HepG2 (cell line): ENCODE results near the gene OBP2B. TPM values are rescaled to one million over a fixed set of nuclear protein-coding genes. Genes with fewer than 3 reads are reported as not detected.
A peak's percentile ranks its signal among the peaks of the same experiment; 100 is the strongest.

Source experiments
- HIVEP1 ChIP-seq: sonication (generic); formaldehyde crosslinking; IDR thresholded peaks from 2 replicates; pipeline ENCODE4 v1.4.0; 2020; ENCODE audit warnings: mild to moderate bottlenecking, missing genetic modification reagents
- MLLT10 ChIP-seq: sonication (generic); formaldehyde crosslinking; IDR thresholded peaks from 2 replicates; pipeline ENCODE4 v1.4.0; 2020; ENCODE audit warnings: missing genetic modification reagents
- NR3C1 ChIP-seq: sonication (generic); formaldehyde crosslinking; IDR thresholded peaks from 2 replicates; pipeline ENCODE4 v1.4.0; 2020; ENCODE audit warnings: missing genetic modification reagents
- PRDM10 ChIP-seq: sonication (generic); formaldehyde crosslinking; IDR thresholded peaks from 2 replicates; pipeline ENCODE4 v1.4.0; 2020; ENCODE audit warnings: low read depth, missing genetic modification reagents
- TCF12 ChIP-seq, 2 experiments: fragments of 450-650 bp in 1 of 2; sonication (generic) in 1 of 2; formaldehyde crosslinking in 1 of 2; IDR thresholded peaks; 2 replicates each; pipeline versions ENCODE4 v1.6.1 to v1.8.0; 2017 to 2022; ENCODE audit warnings: antibody characterized with exemption in 1 of 2, mild to moderate bottlenecking in 1 of 2, missing genetic modification reagents in 1 of 2, moderate library complexity in 1 of 2
- ZBTB46 ChIP-seq: sonication (generic); formaldehyde crosslinking; IDR thresholded peaks from 2 replicates; pipeline ENCODE4 v1.4.0; 2020; ENCODE audit warnings: mild to moderate bottlenecking, missing genetic modification reagents, borderline replicate concordance
- ZNF263 ChIP-seq: sonication (generic); formaldehyde crosslinking; IDR thresholded peaks from 2 replicates; pipeline ENCODE4 v1.4.0; 2020; ENCODE audit warnings: missing genetic modification reagents
- ZNF343 ChIP-seq: sonication (generic); formaldehyde crosslinking; IDR thresholded peaks from 2 replicates; pipeline ENCODE4 v1.4.0; 2020; ENCODE audit warnings: mild to moderate bottlenecking, missing genetic modification reagents
- ZNF367 ChIP-seq: sonication (generic); formaldehyde crosslinking; IDR thresholded peaks from 2 replicates; pipeline ENCODE4 v1.4.0; 2020; ENCODE audit warnings: missing genetic modification reagents, borderline replicate concordance
- ZNF484 ChIP-seq: sonication (generic); formaldehyde crosslinking; IDR thresholded peaks from 2 replicates; pipeline ENCODE4 v1.5.1; 2020; ENCODE audit warnings: mild to moderate bottlenecking, low read depth, missing genetic modification reagents, borderline replicate concordance
- ZNF572 ChIP-seq: sonication (generic); formaldehyde crosslinking; IDR thresholded peaks from 2 replicates; pipeline ENCODE4 v1.5.1; 2020; ENCODE audit warnings: mild to moderate bottlenecking, missing genetic modification reagents
- ZNF589 ChIP-seq: sonication (generic); formaldehyde crosslinking; conservative IDR thresholded peaks from 2 replicates; pipeline ENCODE4 v1.8.0; 2022; ENCODE audit warnings: mild to moderate bottlenecking, moderate library complexity, missing genetic modification reagents
- ZSCAN20 ChIP-seq: sonication (generic); formaldehyde crosslinking; IDR thresholded peaks from 2 replicates; pipeline ENCODE4 v1.4.0; 2020; ENCODE audit warnings: missing genetic modification reagents, mild to moderate bottlenecking, borderline replicate concordance
- polyA plus RNA-seq, 8 experiments: library from polyadenylated mRNA; depleted of rRNA in 3 of 8; stranded (reverse) in 7 of 8; unstranded in 1 of 8; fragments of >200 nt; fragmentation: Illumina TruSeq in 4 of 8; extraction: Trizol in 4 of 8; gene quantifications; 2 replicates each; pipeline versions ENCODE4 v1.2.1 to v1.2.3, GENCODE V29; 2011 to 2016; ENCODE audit warnings: low read depth in 4 of 8, missing spikeins in 1 of 8, mixed read lengths in 1 of 8; ENCODE audit not compliant: insufficient read depth in 1 of 8
- total RNA-seq, 5 experiments: library from RNA; depleted of rRNA; stranded (reverse); fragments of >200 nt; fragmentation: Illumina TruSeq; extraction: Trizol; gene quantifications; 2 replicates each; pipeline ENCODE4 v1.2.3, GENCODE V29; 2016; ENCODE audit warnings: low read depth in 1 of 5
- TF ChIP-seq, protein P1 (sequence below): sonication (generic); formaldehyde crosslinking; IDR thresholded peaks from 2 replicates; pipeline ENCODE4 v1.4.0; 2020; ENCODE audit warnings: missing genetic modification reagents
- TF ChIP-seq, protein P2 (sequence below): sonication (generic); formaldehyde crosslinking; IDR thresholded peaks from 2 replicates; pipeline ENCODE4 v1.5.1; 2020; ENCODE audit warnings: mild to moderate bottlenecking, missing genetic modification reagents, moderate library complexity

The OBP2B gene
- total and polyA plus RNA-seq, 2 of the 13 experiments (the other 11 are each of a cell fraction or from before 2014, with no cell fraction given) = not detected

GRCh38 chr9:133238851-133239532 lies 29.9 kb upstream of the OBP2B start (continued):
- peak; percentile 29; the same call in 1 of the 2 replicates for TF ChIP-seq PRDM10 (CRISPR knock-in tag)
- no peak for TF ChIP-seq HIVEP1 (CRISPR knock-in tag)
- TF ChIP-seq TCF12 (IDR thresholded peaks at IDR 0.05) = no peak
- TF ChIP-seq TCF12 (CRISPR knock-in tag; IDR thresholded peaks at IDR 0.05) = no peak
- no peak for TF ChIP-seq ZNF484 (CRISPR knock-in tag)
- TF ChIP-seq, protein P1, sequence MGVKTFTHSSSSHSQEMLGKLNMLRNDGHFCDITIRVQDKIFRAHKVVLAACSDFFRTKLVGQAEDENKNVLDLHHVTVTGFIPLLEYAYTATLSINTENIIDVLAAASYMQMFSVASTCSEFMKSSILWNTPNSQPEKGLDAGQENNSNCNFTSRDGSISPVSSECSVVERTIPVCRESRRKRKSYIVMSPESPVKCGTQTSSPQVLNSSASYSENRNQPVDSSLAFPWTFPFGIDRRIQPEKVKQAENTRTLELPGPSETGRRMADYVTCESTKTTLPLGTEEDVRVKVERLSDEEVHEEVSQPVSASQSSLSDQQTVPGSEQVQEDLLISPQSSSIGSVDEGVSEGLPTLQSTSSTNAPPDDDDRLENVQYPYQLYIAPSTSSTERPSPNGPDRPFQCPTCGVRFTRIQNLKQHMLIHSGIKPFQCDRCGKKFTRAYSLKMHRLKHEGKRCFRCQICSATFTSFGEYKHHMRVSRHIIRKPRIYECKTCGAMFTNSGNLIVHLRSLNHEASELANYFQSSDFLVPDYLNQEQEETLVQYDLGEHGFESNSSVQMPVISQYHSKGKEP (CRISPR knock-in tag) = no peak
- no peak for TF ChIP-seq NR3C1 (CRISPR knock-in tag)
- no peak for TF ChIP-seq ZNF572 (CRISPR knock-in tag)
- TF ChIP-seq ZBTB46 (CRISPR knock-in tag) = no peak
- TF ChIP-seq MLLT10 (CRISPR knock-in tag) = no peak
- 0 out of 2 replicates have a peak, but pooled peaks have one; percentile 50 for TF ChIP-seq ZNF343 (CRISPR knock-in tag)
- peak; percentile 61; the same call in 1 of the 2 replicates for TF ChIP-seq ZNF263 (CRISPR knock-in tag)
- TF ChIP-seq ZNF589 (CRISPR knock-in tag) = no peak
- TF ChIP-seq, protein P2, sequence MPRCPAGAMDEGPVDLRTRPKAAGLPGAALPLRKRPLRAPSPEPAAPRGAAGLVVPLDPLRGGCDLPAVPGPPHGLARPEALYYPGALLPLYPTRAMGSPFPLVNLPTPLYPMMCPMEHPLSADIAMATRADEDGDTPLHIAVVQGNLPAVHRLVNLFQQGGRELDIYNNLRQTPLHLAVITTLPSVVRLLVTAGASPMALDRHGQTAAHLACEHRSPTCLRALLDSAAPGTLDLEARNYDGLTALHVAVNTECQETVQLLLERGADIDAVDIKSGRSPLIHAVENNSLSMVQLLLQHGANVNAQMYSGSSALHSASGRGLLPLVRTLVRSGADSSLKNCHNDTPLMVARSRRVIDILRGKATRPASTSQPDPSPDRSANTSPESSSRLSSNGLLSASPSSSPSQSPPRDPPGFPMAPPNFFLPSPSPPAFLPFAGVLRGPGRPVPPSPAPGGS (CRISPR knock-in tag) = no peak
- no peak for TF ChIP-seq ZNF367 (CRISPR knock-in tag)
- no peak for TF ChIP-seq ZSCAN20 (CRISPR knock-in tag)
